SK-N-SH treated with all-trans-retinoic acid at 6 μM for 48 hours (cell line): ENCODE measurements around the gene LSM14A.
A peak's percentile ranks its signal among the peaks of the same experiment; 100 is the strongest.

Source experiments
- ATAC-seq: fragments of 200-7000 bp; cut with Tn5 transposase; 3 replicates; pipeline ENCODE4 v1.9.1; 2020; ENCODE audit warnings: mild to moderate bottlenecking, moderate library complexity
- ARNTL ChIP-seq: fragments of 450-650 bp; formaldehyde crosslinking; IDR thresholded peaks from 2 replicates; pipeline ENCODE4 v1.5.0; 2020; ENCODE audit warnings: low read depth, mild to moderate bottlenecking, moderate library complexity, borderline replicate concordance
- BACH2 ChIP-seq: fragments of 250-450 bp; sonication (Bioruptor Pico); IDR thresholded peaks from 2 replicates; pipeline ENCODE4 v1.9.0; 2021; ENCODE audit warnings: mild to moderate bottlenecking, borderline replicate concordance
- CREB5 ChIP-seq: fragments of 250-450 bp; sonication (Bioruptor Pico); IDR thresholded peaks from 2 replicates; pipeline ENCODE4 v1.5.1; 2020; ENCODE audit warnings: low read depth, mild to moderate bottlenecking, moderate library complexity
- CSDC2 ChIP-seq: fragments of 250-450 bp; sonication (Bioruptor Pico); IDR thresholded peaks from 2 replicates; pipeline ENCODE4 v1.5.0; 2020; ENCODE audit warnings: mild to moderate bottlenecking, moderate library complexity
- ESRRG ChIP-seq: fragments of 250-450 bp; sonication (Bioruptor Pico); IDR thresholded peaks from 2 replicates; pipeline ENCODE4 v1.6.1; 2021; ENCODE audit warnings: mild to moderate bottlenecking
- GLIS3 ChIP-seq: fragments of 250-450 bp; sonication (Bioruptor Pico); IDR thresholded peaks from 2 replicates; pipeline ENCODE4 v1.5.0; 2020; ENCODE audit warnings: mild to moderate bottlenecking, moderate library complexity
- ISL1 ChIP-seq: fragments of 250-450 bp; sonication (Bioruptor Pico); IDR thresholded peaks from 2 replicates; pipeline ENCODE4 v2.1.2; 2022; ENCODE audit warnings: mild to moderate bottlenecking, moderate library complexity
- OSR1 ChIP-seq: fragments of 250-450 bp; sonication (Bioruptor Pico); IDR thresholded peaks from 2 replicates; pipeline ENCODE4 v1.8.0; 2022; ENCODE audit warnings: moderate library complexity, mild to moderate bottlenecking, inconsistent platforms
- PPARA ChIP-seq: fragments of 250-450 bp; sonication (Bioruptor Pico); IDR thresholded peaks from 2 replicates; pipeline ENCODE4 v1.5.0; 2020; ENCODE audit warnings: mild to moderate bottlenecking, borderline replicate concordance
- TCF4 ChIP-seq: fragments of 250-450 bp; sonication (Bioruptor Pico); IDR thresholded peaks from 2 replicates; pipeline ENCODE4 v1.8.0; 2021; ENCODE audit warnings: mild to moderate bottlenecking, moderate library complexity, borderline replicate concordance
- ZC3H10 ChIP-seq: fragments of 250-450 bp; sonication (Bioruptor Pico); IDR thresholded peaks from 2 replicates; pipeline ENCODE4 v1.5.1; 2021; ENCODE audit warnings: mild to moderate bottlenecking, moderate library complexity
- ZFP3 ChIP-seq: fragments of 250-450 bp; sonication (Bioruptor Pico); IDR thresholded peaks from 2 replicates; pipeline ENCODE4 v1.5.0; 2020; ENCODE audit warnings: mild to moderate bottlenecking, moderate library complexity
- ZFP30 ChIP-seq: fragments of 450-650 bp; formaldehyde crosslinking; IDR thresholded peaks from 2 replicates; pipeline ENCODE4 v1.5.0; 2022; ENCODE audit warnings: mild to moderate bottlenecking, moderate library complexity
- ZNF565 ChIP-seq: fragments of 450-650 bp; formaldehyde crosslinking; conservative IDR thresholded peaks from 2 replicates; pipeline ENCODE4 v1.5.0; 2020; ENCODE audit warnings: low read depth, mild to moderate bottlenecking, moderate library complexity
- ZNF70 ChIP-seq: fragments of 450-650 bp; formaldehyde crosslinking; IDR thresholded peaks from 2 replicates; pipeline ENCODE4 v1.5.0; 2020; ENCODE audit warnings: mild to moderate bottlenecking, moderate library complexity
- ZNF8 ChIP-seq: fragments of 450-650 bp; formaldehyde crosslinking; IDR thresholded peaks from 2 replicates; pipeline ENCODE4 v1.5.0; 2020; ENCODE audit warnings: mild to moderate bottlenecking, moderate library complexity
- TF ChIP-seq, protein P1 (sequence below): fragments of 250-450 bp; sonication (Bioruptor Pico); IDR thresholded peaks from 2 replicates; pipeline ENCODE4 v1.5.1; 2021; ENCODE audit warnings: mild to moderate bottlenecking, moderate library complexity
- TF ChIP-seq, protein P2 (sequence below): fragments of 250-450 bp; sonication (Bioruptor Pico); IDR thresholded peaks from 2 replicates; pipeline ENCODE4 v1.5.0; 2020; ENCODE audit warnings: mild to moderate bottlenecking, moderate library complexity
- TF ChIP-seq, protein P3 (sequence below): fragments of 250-450 bp; sonication (Bioruptor Pico); IDR thresholded peaks from 2 replicates; pipeline ENCODE4 v1.8.0; 2021; ENCODE audit warnings: low read depth, mild to moderate bottlenecking, moderate library complexity, borderline replicate concordance
- TF ChIP-seq, protein P4 (sequence below): fragments of 250-450 bp; sonication (Bioruptor Pico); IDR thresholded peaks from 2 replicates; pipeline ENCODE4 v1.8.0; 2020; ENCODE audit warnings: mild to moderate bottlenecking, moderate library complexity, borderline replicate concordance

The LSM14A gene

DNA sequence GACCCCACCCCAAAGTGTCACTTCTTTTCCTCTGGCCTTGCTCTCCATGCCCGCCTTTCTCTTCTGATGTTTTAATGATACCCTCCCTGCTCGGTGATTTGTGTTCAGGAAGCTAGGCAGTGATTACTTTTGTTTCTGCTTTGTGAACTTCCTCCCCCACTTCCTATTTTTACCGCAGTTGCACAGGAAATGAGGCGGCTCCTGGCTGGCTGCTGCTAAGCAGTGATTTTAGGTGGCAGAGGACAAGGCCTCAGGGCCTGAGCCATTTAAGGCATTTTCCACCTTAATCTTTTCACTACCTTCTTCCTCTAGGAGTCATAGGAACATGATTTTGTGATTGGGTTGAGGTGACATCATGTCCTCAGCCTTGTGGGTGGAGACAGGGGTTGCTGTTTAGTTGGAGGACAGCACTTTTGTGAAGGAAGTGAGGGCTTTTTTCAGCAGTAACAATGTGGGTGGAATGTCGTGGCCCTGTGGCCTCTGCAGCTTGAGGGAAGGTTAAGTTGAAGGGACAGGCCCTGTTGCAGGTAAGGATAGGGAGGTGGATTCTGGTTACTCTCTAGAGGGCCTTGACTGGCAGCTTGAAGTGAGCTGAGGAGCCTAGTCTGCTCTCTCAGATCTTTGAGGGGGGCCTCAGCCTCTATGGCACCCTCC lies 97.8 kb downstream of the LSM14A start:
- peak; percentile 47 for ATAC-seq
- TF ChIP-seq, protein P1, sequence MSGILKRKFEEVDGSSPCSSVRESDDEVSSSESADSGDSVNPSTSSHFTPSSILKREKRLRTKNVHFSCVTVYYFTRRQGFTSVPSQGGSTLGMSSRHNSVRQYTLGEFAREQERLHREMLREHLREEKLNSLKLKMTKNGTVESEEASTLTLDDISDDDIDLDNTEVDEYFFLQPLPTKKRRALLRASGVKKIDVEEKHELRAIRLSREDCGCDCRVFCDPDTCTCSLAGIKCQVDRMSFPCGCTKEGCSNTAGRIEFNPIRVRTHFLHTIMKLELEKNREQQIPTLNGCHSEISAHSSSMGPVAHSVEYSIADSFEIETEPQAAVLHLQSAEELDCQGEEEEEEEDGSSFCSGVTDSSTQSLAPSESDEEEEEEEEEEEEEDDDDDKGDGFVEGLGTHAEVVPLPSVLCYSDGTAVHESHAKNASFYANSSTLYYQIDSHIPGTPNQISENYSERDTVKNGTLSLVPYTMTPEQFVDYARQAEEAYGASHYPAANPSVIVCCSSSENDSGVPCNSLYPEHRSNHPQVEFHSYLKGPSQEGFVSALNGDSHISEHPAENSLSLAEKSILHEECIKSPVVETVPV (CRISPR knock-in tag) = no peak
- TF ChIP-seq ARNTL (CRISPR knock-in tag) (no peak), ZFP3 (CRISPR knock-in tag) (no peak), BACH2 (CRISPR knock-in tag) (no peak), ZFP30 (CRISPR knock-in tag) (no peak), ZNF70 (CRISPR knock-in tag) (no peak)
- TF ChIP-seq, all 23 proteins: peak for 0

GRCh38 chr19:34273121-34273520 lies 100.8 kb downstream of the LSM14A start:
- ATAC-seq = no peak
- TF ChIP-seq BACH2 (CRISPR knock-in tag) = no peak
- TF ChIP-seq ARNTL (CRISPR knock-in tag) = no peak
- TF ChIP-seq, protein P2, sequence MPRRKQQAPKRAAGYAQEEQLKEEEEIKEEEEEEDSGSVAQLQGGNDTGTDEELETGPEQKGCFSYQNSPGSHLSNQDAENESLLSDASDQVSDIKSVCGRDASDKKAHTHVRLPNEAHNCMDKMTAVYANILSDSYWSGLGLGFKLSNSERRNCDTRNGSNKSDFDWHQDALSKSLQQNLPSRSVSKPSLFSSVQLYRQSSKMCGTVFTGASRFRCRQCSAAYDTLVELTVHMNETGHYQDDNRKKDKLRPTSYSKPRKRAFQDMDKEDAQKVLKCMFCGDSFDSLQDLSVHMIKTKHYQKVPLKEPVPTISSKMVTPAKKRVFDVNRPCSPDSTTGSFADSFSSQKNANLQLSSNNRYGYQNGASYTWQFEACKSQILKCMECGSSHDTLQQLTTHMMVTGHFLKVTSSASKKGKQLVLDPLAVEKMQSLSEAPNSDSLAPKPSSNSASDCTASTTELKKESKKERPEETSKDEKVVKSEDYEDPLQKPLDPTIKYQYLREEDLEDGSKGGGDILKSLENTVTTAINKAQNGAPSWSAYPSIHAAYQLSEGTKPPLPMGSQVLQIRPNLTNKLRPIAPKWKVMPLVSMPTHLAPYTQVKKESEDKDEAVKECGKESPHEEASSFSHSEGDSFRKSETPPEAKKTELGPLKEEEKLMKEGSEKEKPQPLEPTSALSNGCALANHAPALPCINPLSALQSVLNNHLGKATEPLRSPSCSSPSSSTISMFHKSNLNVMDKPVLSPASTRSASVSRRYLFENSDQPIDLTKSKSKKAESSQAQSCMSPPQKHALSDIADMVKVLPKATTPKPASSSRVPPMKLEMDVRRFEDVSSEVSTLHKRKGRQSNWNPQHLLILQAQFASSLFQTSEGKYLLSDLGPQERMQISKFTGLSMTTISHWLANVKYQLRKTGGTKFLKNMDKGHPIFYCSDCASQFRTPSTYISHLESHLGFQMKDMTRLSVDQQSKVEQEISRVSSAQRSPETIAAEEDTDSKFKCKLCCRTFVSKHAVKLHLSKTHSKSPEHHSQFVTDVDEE (CRISPR knock-in tag) = no peak
- no peak for TF ChIP-seq ZNF8 (CRISPR knock-in tag)
- no peak for TF ChIP-seq CREB5 (CRISPR knock-in tag)
- TF ChIP-seq TCF4 = no peak
- TF ChIP-seq ZC3H10 (CRISPR knock-in tag) = no peak
- no peak for TF ChIP-seq ZNF565
- no peak for TF ChIP-seq ZNF70 (CRISPR knock-in tag)
- TF ChIP-seq OSR1 (CRISPR knock-in tag) = no peak
- no peak for TF ChIP-seq PPARA (CRISPR knock-in tag)
- TF ChIP-seq GLIS3 (CRISPR knock-in tag) = no peak
- TF ChIP-seq, protein P3, sequence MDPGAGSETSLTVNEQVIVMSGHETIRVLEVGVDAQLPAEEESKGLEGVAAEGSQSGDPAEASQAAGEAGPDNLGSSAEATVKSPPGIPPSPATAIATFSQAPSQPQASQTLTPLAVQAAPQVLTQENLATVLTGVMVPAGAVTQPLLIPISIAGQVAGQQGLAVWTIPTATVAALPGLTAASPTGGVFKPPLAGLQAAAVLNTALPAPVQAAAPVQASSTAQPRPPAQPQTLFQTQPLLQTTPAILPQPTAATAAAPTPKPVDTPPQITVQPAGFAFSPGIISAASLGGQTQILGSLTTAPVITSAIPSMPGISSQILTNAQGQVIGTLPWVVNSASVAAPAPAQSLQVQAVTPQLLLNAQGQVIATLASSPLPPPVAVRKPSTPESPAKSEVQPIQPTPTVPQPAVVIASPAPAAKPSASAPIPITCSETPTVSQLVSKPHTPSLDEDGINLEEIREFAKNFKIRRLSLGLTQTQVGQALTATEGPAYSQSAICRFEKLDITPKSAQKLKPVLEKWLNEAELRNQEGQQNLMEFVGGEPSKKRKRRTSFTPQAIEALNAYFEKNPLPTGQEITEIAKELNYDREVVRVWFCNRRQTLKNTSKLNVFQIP (CRISPR knock-in tag) = no peak
- TF ChIP-seq CSDC2 (CRISPR knock-in tag) = no peak
- no peak for TF ChIP-seq ZFP30 (CRISPR knock-in tag)
- no peak for TF ChIP-seq ESRRG (CRISPR knock-in tag)
- no peak for TF ChIP-seq ISL1
- TF ChIP-seq, all 23 proteins: peak for 0

GRCh38 chr19:34274284-34274826 lies 102.1 kb downstream of the LSM14A start:
- TF ChIP-seq ESRRG (CRISPR knock-in tag) (no peak), ZFP3 (CRISPR knock-in tag) (peak; percentile 43; the same call in 1 of the 2 replicates), PPARA (CRISPR knock-in tag) (no peak), OSR1 (CRISPR knock-in tag) (no peak), ZFP30 (CRISPR knock-in tag) (no peak), ARNTL (CRISPR knock-in tag) (no peak), ZC3H10 (CRISPR knock-in tag) (no peak), ISL1 (no peak), CSDC2 (CRISPR knock-in tag) (no peak), ZNF8 (CRISPR knock-in tag) (no peak), ZNF70 (CRISPR knock-in tag) (peak; percentile 94)
- TF ChIP-seq, protein P1 (CRISPR knock-in tag) = no peak
- TF ChIP-seq, protein P4, sequence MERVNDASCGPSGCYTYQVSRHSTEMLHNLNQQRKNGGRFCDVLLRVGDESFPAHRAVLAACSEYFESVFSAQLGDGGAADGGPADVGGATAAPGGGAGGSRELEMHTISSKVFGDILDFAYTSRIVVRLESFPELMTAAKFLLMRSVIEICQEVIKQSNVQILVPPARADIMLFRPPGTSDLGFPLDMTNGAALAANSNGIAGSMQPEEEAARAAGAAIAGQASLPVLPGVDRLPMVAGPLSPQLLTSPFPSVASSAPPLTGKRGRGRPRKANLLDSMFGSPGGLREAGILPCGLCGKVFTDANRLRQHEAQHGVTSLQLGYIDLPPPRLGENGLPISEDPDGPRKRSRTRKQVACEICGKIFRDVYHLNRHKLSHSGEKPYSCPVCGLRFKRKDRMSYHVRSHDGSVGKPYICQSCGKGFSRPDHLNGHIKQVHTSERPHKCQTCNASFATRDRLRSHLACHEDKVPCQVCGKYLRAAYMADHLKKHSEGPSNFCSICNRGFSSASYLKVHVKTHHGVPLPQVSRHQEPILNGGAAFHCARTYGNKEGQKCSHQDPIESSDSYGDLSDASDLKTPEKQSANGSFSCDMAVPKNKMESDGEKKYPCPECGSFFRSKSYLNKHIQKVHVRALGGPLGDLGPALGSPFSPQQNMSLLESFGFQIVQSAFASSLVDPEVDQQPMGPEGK = no peak
- TF ChIP-seq, protein P3 (CRISPR knock-in tag) = no peak
- peak; percentile 79 for ATAC-seq
